ENCODE data around the gene IL17RE. TPM values are rescaled to one million over a fixed set of nuclear protein-coding genes. Genes with fewer than 3 reads are reported as not detected.
A peak's percentile ranks its signal among the peaks of the same experiment; 100 is the strongest.
"Not testable (repeated sequence)": the region's sequence is repeated elsewhere in the genome, so short reads cannot be mapped to it uniquely, and the experiment has no call there.

The IL17RE gene, protein sequence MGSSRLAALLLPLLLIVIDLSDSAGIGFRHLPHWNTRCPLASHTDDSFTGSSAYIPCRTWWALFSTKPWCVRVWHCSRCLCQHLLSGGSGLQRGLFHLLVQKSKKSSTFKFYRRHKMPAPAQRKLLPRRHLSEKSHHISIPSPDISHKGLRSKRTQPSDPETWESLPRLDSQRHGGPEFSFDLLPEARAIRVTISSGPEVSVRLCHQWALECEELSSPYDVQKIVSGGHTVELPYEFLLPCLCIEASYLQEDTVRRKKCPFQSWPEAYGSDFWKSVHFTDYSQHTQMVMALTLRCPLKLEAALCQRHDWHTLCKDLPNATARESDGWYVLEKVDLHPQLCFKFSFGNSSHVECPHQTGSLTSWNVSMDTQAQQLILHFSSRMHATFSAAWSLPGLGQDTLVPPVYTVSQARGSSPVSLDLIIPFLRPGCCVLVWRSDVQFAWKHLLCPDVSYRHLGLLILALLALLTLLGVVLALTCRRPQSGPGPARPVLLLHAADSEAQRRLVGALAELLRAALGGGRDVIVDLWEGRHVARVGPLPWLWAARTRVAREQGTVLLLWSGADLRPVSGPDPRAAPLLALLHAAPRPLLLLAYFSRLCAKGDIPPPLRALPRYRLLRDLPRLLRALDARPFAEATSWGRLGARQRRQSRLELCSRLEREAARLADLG
- polyA plus RNA-seq (2011; rRNA removed) (2.0 and 2.1 TPM in 2 replicates), polyA minus RNA-seq (2011; rRNA and poly(A)+ RNA removed) (3.5 and 5.1 TPM in 2 replicates)

DNA sequence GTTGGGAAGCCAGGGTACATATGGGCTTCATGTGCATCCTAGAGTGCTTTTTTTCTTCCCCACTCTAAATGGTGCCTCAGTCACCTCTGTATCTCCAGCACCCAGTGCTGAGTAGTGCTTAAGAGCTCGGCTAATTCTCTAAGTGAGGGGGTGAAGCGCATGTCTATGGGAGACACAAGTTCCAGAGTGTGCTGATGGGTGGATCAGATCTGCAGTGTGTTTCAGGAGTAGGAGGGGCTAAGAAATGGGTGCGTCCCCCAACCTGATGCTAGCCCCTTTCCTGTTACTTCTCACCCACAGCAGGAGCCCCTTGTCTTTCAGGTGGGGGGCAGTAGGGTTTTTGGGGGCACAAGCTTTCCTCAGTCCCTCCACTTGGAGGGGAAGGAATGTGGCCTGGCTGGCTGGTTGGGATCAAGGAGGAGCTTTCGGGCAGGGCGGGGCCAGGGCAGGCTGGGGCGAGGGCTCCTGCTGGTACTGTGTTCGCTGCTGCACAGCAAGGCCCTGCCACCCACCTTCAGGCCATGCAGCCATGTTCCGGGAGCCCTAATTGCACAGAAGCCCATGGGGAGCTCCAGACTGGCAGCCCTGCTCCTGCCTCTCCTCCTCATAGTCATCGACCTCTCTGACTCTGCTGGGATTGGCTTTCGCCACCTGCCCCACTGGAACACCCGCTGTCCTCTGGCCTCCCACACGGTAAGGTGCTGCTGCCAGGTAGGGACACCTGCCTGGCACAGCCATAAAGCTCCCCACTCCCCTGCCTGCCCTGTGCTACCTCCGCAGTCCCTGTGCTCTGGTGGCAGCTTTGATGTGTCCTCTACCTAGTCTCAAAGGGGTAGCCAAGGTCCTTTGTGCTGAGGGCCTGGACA lies at the start of gene IL17RE:
TSS of gene IL17RE (plus strand) at position 477 of the 866 bp plus-strand sequence. CDS start at position 562, 85 bp downstream.
- POLR2A ChIA-PET, result interaction anchor here (1.3 kb wide), 1 partner anchor 30 kb away, joined by 6 read pairs; no protein-coding TSS in a partner anchor
- Histone ChIP-seq H3K4me3 (ENCODE audit: low read depth, low read length) (peak within 1 kb of the TSS; percentile 23), H3K27me3 (ENCODE audit: control insufficient read depth, insufficient read depth, low read length) (no peaks in the 10 kb centered on the region), H3K27ac (ENCODE audit: low read depth, low read length) (peak within 1 kb of the TSS; percentile 63), H3K9me3 (ENCODE audit: control insufficient read depth, insufficient read depth, low read length) (no peaks in the 10 kb centered on the region)
- CTCF ChIA-PET, result interaction anchor here (0.5 to 2.7 kb wide), 4 partner anchors 30 to 385 kb away, joined by 3 to 9 read pairs (median 5); no protein-coding TSS in a partner anchor
- DNase-seq (ENCODE audit: low read depth, low spot score), result no peak
- TF ChIP-seq, protein P1, sequence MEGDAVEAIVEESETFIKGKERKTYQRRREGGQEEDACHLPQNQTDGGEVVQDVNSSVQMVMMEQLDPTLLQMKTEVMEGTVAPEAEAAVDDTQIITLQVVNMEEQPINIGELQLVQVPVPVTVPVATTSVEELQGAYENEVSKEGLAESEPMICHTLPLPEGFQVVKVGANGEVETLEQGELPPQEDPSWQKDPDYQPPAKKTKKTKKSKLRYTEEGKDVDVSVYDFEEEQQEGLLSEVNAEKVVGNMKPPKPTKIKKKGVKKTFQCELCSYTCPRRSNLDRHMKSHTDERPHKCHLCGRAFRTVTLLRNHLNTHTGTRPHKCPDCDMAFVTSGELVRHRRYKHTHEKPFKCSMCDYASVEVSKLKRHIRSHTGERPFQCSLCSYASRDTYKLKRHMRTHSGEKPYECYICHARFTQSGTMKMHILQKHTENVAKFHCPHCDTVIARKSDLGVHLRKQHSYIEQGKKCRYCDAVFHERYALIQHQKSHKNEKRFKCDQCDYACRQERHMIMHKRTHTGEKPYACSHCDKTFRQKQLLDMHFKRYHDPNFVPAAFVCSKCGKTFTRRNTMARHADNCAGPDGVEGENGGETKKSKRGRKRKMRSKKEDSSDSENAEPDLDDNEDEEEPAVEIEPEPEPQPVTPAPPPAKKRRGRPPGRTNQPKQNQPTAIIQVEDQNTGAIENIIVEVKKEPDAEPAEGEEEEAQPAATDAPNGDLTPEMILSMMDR (IDR thresholded peaks at IDR 0.05; ENCODE audit: low read depth, low read length), result no peak

DNA sequence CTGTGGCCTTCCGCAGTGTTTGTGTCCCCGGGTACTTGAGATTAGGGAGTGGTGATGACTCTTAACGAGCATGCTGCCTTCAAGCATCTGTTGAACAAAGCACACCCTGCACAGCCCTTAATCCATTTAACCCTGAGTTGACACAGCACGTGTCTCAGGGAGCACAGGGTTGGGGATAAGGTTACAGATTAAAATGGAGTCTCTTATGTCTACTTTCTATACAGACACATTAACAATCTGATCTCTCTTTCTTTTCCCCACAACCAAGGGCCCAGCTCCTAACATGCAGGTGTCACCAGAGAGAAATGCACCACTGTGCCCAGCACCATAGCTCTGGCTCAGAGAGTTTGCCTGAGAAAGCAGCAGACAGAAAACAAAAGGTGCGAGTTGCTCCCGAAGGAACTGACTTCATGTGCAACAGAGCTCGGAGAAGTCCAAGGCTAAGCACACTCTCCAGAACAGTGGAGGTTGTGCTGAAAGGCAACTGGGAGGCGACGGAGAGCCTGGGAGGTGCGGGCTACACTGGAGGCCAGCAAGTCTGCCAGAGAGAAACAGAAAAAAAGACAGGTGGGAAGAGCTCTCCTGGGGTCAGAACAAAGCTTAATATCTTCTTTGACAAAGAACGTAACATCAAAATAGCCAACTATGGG lies 48.2 kb upstream of the IL17RE start:
- H3K27me3 ChIP-seq (ENCODE audit: control insufficient read depth, insufficient read depth, low read length); H3K4me3 ChIP-seq (ENCODE audit: low read depth, low read length); H3K9me3 ChIP-seq (ENCODE audit: control insufficient read depth, insufficient read depth, low read length); DNase-seq (ENCODE audit: low read depth, low spot score); POLR2A ChIA-PET; CTCF ChIA-PET; H3K27ac ChIP-seq (ENCODE audit: low read depth, low read length): not testable (repeated sequence)

DNA sequence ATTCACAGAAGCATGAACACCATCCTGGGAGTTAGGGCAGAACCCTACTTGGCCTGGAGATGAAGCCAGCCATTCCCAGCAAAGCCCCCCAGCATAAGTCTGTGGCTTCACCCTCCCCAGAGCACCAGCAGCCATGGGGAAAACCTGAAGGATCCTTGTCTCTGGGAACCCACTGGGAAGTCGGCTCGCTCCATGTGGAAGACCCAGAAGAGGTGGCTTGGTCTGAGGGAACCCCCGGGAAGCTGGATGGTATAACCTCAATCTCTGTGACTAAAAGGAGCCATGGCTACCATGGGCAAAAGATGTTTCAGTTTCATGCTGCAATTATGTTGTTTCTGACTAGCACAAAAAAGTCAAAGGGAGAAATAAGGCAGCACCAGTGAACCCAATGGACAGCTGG lies 47.1 kb upstream of the IL17RE start:
- no peak for DNase-seq (ENCODE audit: low read depth, low spot score)
- H3K9me3 ChIP-seq (ENCODE audit: control insufficient read depth, insufficient read depth, low read length), result no peaks in the 10 kb centered on the region; the same call in 1 of the 2 replicates
- TF ChIP-seq, protein P1 (IDR thresholded peaks at IDR 0.05; ENCODE audit: low read depth, low read length), result no peak
- CTCF ChIA-PET, result no interaction called here
- H3K27me3 ChIP-seq (ENCODE audit: control insufficient read depth, insufficient read depth, low read length), result peaks cover 2% of the 10 kb centered on the region
- no peak overlapping the region for H3K4me3 ChIP-seq (ENCODE audit: low read depth, low read length)
- POLR2A ChIA-PET, result no interaction called here
- H3K27ac ChIP-seq (ENCODE audit: low read depth, low read length), result no peak overlapping the region

DNA sequence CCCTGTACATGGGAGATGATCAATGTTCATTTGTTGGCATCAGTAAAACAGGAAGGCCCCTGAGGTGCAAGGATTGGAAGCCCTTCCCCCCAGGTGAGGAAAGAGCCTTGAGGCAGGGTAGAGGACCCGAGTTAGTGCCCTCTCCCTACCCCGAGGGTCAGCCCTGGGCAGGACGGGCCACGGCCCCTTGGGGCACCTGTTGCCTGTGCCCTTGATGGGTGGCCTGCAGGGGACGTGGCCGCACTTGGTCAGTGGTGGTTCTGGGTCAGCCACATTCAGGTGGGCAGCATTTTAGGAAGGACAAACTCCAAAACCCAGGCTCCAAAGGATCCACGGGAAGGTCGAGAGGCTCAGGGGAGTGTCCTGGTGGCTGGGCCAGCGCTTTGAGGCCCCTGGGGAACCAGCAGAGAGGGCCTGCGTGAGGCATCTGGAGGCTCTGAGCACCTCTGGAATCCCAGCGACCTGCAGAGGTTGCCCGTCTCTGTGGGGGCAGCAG lies 43.1 kb upstream of the IL17RE start:
- H3K4me3 ChIP-seq (ENCODE audit: low read depth, low read length), result no peak overlapping the region
- ChIA-PET CTCF (no interaction called here), POLR2A (no interaction called here)
- TF ChIP-seq, protein P1 (IDR thresholded peaks at IDR 0.05; ENCODE audit: low read depth, low read length), result no peak
- no peaks in the 10 kb centered on the region; the same call in 1 of the 2 replicates for H3K9me3 ChIP-seq (ENCODE audit: control insufficient read depth, insufficient read depth, low read length)
- no peaks in the 10 kb centered on the region for H3K27me3 ChIP-seq (ENCODE audit: control insufficient read depth, insufficient read depth, low read length)
- H3K27ac ChIP-seq (ENCODE audit: low read depth, low read length), result no peak overlapping the region
- DNase-seq (ENCODE audit: low read depth, low spot score), result no peak
